NCI-H1092 (cell line): ENCODE measurements around the gene PINK1.
"Not testable (repeated sequence)": the region's sequence is repeated elsewhere in the genome, so short reads cannot be mapped to it uniquely, and the experiment has no call there.

Experiments
- DNase-seq: peaks from one replicate; lab custom pipeline; 2025; lab: John Stamatoyannopoulos, UW

Gene PINK1

DNA sequence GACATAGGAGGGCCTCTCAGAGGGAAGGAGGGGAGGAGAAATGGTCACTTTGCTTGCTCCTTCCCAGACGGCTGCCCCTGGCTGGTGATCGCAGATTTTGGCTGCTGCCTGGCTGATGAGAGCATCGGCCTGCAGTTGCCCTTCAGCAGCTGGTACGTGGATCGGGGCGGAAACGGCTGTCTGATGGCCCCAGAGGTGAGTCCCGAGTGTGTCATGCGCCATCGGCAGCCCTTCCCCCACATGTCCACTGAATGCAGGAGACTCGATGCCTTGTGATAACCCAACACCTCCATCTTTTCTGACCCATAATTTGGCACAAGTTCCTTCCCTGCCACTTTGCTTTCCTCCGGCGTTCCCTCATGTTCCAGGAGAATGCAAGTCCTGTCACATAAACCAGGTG lies 15.2 kb downstream of the PINK1 start:
- no peak for DNase-seq

DNA sequence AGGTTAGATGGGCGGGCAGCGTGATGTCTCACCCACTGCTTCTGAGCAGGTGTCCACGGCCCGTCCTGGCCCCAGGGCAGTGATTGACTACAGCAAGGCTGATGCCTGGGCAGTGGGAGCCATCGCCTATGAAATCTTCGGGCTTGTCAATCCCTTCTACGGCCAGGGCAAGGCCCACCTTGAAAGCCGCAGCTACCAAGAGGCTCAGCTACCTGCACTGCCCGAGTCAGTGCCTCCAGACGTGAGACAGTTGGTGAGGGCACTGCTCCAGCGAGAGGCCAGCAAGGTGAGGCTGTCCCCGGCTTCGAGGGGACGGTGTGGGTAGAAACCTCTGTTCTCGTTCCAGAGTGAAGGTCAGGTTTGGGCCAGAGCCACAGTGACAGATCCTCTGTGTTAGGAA lies 15.7 kb downstream of the PINK1 start:
- DNase-seq = no peak

DNA sequence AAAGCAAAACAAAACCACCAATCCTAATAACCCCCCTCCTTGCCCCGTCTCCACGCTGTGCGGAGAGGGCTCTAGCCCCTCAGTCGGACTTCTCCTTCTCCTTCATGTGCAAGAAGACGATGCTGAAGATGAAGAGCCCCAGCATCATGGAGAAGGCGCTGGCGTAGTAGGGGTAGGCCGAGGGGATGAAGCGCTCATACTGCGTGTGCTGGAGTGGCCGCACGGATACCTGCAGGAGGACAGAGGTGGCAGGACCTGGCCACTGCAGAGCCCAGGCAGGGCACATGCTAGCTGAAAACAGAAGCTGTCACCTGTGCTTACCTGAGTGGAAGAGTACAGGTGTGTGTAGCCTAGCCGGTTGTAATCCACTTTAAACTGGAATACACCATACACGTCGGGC lies 19.0 kb downstream of the PINK1 start:
- no peak for DNase-seq

DNA sequence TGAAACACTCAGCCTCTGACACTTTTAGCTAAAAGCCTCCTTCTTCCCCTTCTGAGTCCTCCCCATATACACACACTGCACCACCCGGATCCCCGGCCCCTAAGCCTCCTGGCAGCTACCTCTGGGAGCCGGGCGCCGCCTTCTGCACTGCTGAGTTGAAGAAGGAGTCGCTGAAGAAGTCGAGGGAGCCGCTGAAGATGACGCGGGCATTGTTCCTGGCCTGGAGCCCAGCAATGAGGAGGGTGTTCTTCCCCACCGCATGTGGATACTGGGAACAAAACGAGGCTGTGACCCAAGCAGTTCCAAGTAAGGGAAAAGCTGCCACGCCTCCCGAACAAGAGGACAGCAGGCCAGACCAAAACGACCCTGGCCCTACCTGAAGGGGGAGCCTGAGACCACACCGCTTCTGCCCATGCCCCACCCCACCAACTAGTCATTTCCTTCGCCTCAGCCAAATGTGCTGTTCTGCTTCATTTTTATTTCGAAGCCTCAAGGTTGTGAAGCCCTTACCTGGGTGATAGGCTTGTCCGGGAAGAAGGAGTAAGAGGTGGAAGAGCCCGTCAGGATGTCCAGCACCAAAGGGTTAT lies 20.9 kb downstream of the PINK1 start:
- DNase-seq = no peak

DNA sequence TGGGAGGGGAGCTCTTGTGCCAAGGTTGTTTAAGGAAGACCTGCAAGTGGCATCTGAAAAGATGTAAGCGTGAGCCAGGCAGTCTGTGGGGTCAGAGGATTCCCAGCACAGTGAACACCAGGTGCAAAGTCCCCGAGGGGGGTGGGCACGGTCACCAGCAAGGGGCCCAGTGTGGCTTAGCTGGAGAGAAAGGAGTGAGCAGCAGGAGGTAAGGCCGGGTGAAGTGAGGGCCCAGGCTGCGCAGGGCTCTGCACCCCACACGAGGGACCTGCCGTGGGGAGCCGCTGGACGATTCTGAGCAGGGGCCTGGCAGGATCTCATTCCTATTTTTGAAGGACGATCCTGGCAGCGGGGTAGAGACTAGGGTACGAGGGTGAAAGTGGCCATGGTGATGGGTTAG lies 23.8 kb downstream of the PINK1 start:
- DNase-seq = no peak

DNA sequence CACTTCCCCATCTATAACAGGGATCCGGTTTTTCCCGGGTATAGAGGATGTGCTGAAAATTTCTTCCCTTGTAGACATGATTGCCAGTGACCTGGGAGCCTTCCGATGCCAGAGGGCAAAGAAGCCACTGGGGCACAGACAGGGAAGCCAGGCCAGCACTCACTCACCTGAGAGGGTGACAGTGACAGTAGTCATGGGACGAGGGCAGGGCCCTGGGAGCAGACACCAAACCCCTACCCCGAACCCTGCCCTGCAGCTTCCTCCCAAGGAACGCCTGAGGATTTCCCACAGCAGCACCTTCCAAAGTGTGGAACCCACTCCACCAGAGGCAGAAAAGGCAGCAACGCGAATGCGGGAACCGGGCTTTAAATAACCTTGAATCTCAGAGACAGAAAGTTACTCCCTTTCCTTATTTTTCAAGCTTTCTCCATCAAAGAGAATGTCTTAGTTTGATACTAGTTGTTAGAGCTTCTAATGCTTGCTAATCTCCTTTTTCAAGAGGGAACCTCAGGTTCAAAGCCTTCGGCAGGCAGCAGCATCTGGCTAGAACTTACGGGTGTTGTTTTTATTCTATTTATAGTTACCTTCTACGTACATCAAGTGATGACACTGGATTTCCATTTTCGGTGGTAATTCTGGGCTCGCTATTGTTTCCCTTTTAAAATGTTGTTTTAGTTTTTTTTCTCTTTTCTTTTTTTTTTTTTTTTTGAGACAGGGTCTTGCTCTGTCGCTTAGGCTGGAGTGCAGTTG lies 25.1 kb downstream of the PINK1 start:
- no peak for DNase-seq

DNA sequence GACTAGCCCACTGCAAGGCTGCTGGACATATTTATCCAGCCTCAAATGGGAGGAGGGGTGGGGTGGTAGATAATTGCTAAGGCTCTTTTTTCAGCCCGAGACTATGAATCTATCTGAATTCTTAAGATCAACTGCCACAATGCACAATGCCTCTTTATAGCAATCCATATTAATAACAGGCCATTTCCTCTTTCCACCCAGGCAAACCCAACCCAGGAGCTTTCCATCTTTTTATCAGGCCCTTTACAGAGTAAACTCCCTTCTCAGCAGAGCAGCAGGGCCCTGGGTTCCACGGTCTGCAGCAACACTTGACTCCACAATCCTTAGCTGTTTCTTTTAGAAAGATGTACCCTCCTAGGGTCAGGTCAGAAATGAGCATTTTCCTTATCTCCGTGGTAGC lies 27.1 kb downstream of the PINK1 start:
- DNase-seq = no peak

DNA sequence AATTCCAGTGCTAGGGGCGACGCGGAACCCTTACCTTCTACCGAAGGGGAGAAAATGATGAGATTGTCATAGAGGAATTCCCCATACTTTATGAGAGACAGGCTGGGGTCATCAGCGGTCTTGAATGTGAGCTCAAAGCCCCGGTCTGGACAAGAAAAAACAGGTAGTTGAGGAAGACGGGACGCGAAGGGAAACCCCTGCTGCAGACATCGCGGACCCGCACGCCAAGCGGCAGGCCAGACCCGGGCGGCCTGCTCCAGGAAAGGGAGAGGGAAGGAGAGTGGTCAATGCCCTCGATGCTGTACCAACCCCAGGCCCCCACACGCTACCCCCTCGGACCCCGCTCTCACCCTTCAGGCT lies 27.6 kb downstream of the PINK1 start:
- no peak for DNase-seq

DNA sequence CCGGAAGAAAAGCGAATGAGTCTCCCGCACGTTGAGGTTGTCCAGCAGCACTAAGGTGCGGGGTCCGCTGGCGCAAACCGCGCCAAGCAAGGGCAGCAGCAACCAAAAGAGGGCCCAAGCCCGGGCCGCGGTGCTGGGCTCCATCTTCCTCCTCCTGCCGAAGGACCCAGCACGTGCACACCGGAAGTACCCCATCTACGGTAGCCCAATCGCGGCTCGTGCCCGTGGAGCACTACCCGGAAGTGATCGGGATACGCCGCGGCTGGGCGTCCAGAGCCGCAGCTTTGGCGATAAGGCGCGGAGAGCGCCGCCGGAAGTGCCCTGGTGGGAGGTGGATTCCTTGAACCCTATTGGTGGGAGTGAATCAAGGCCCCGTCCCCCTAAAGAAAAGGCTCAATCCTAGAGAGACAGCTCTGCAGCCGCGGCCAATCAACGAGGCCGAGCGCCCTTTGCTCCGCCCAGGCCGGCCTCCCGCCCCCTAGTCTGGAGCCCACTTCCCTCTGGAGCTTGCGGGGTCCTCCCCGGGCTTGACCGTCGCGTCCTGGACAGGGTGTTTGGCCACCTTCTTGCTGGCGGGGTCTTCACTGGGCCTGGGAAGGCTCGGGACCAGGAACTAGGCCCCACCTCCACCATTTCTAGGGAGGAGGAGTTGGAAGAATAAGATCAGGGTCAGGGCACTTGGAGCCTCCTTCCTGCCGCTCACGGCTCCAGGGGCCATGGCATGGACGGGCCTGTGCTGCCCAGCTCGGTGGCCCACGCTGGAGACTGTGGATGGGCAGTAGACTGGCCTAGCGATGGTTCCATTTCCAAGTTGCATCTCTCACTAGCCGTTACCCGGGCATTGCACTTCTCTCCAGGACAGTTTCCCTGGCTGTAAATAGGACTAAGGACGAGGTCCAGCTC lies 28.2 kb downstream of the PINK1 start, which contains the start of gene DDOST:
Gene DDOST, minus strand, starts transcription at position 163 of the 903 bp plus-strand sequence. Its CDS starts 19 bp downstream, at position 144.
- peak; percentile 99 for DNase-seq

DNA sequence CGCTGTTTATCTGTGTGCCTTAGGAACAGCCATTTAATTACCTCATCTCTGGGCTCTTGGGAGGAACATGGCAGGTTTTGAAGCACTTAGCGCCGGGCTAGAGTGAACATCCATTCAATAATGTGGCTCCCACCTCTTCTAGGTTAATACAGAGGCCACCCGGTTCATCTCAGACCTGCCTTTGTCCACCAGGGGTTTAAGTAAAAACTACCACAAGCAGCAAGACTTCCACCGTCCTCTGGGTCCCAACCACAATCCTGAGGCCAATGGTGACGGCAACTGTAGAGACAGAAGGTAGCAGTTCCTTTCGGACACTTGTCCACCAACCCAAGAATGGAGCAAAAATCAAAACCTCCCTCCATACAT lies 28.8 kb downstream of the PINK1 start:
- DNase-seq = no peak

DNA sequence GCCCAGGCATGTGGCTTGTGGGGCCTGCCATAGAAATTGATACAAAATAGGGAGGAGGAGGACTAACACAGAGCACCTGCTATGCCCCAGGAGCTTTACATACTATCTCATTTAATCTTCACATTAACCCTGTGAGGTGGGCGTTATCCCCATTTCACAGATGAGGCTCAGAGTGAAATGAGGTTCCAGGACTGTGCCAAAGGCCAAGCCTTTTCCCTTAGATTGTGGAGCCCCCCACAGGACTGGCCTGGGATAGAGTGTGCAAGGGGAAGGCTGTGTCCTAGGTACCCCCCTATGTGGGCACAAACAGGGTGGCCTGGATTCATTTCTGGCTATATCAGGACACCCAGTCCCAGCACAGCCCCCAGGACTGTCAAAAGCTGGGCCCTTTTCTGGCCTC lies 30.1 kb downstream of the PINK1 start:
- DNase-seq = no peak

DNA sequence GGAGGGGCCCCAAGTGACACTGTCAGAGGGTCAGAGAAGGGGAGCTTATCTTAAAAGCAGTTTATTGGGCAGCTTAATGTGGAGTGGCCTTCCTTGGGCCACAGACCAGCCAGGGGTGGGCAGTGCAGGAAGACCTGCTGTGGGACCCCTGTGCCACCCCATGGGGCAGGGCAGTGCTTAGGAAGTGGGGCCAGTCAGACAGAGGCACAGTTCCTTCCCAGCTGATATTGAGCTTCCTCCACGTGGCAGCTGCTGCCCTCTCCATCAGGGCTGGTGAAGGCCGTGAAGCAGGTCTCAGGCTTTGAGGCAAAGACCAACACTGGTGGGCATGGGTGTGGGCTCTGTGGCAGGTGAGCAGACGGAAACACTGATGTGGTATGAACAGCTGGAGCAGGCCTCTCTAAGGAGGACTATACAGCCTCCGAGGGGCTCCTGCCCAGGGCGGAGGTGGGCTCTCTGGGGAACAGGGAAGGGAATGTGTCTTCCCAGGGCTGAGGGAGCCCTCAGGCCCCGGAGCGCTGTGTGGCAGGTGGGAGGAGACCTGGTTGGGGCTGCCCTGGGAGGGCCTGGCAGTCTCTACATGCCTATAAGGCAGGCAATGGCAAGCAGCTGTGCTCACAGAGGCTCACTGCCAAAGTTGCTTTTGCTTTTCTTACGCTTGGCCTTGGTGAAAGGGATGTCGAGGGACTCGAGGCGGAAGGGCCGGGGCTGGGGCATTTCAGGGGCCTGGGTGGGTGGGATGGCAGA lies 30.9 kb downstream of the PINK1 start:
- DNase-seq = no peak

DNA sequence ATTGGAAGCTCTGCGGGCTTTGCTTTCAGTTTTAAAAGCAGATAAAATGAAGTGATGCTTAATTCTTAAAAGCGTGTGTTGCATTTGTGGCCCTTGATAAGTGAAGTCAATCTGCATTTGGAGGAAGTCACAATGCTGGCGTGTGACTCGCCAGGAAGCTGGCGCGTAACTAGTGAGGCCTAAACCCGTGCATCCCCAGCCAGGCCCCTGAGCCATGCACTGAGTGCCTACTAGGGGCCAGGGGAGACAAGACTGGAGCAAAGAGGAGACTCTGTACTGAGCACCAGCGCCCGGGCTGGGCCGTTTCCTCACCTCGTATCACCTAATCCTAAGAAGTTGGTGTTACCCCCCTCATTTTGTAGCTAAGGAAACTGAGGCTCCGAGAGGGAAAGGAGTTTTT lies 32.5 kb downstream of the PINK1 start:
- no peak for DNase-seq

DNA sequence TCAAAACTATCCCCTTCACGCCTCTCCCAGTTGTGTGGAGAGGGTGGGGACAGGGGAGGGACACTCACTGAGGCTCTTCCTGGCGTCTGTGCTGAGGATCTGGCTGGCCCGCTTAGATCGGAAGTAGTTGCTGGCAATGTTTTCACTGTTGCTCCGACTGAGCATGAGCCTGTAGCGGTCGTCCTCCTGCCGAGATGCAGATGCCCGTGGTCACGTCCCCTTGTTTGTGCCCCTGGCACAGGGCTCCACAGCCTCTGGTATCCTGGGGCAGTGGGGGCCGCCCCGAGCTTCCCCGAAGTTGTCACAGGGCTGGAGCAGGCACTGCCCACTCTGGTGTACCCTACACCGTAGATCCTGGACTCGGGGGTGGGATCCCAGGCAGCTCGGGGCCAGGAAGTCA lies 32.9 kb downstream of the PINK1 start:
- no peak for DNase-seq

DNA sequence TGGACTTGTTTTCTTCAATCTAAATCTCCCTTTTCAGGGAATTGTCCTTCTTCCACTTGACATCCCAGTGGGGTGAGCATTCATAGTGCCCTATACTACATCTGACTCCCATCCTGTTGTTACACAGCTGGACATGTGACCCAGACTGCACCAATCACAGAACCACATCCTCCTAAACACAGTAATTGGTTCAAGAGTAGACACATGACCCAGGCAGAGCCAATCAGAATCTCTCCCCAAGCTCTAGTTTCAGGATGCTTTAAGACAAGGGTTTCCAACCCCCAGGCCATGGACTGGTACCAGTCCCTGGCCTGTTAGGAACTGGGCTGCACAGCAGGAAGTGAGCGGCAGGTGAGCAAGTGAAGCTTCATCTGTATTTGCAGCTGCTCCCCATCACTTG lies 33.5 kb downstream of the PINK1 start:
- DNase-seq = no peak

DNA sequence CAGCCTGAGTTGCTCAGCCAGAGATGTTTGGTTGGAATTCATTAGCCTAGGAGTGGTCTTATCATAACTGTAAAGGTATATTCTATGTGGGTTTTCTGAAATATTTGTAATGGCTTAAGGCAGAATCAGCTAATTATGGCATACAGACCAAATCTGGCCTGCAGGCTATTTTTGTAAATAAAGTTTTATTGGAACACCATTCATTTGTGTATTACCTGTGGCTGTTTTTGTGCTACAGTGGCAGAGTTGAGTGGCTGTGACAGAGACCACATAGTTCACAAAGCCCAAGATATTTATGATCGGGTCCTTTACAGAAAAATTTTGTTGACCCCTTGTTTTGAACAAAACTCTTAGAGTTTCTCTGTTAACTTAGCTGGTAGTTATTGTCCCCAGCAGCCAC lies 35.3 kb downstream of the PINK1 start:
- no peak for DNase-seq

DNA sequence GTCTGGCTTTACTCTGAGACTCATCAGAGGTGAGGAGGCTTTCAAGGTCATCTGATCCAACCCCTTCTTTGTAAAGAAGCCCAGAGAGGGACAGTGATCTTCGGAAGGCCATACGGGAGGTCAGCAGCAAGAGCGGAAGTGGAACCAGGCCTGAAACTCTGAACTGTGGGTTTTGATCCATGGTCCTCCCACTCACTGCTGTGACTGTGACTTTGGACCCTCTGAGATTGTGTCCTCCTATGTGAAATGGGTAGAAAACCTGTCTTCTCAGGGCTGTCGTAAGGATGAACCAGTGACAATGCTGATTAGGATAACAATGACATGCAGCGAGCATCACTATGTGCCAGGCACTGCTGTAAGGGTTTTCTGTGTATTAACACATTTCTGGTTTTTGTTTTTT lies 37.7 kb downstream of the PINK1 start:
- no peak for DNase-seq

DNA sequence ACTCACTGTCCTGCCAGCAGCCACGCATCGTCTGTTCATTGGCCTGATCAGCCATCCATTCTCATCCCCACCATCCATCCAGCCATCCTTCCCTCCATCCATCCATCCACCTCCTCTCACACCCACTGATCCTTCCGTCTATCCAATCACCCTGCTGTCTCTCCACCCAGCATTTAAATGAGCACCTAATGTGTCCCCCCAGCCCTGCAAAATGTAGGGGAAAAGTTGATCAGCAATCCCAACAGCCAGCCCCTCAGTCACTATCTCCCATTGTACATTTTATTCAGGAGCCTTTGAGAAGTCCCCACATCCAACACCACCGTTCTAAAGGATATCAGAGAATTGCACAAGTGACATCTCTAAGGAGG lies 39.0 kb downstream of the PINK1 start:
- no peak for DNase-seq

DNA sequence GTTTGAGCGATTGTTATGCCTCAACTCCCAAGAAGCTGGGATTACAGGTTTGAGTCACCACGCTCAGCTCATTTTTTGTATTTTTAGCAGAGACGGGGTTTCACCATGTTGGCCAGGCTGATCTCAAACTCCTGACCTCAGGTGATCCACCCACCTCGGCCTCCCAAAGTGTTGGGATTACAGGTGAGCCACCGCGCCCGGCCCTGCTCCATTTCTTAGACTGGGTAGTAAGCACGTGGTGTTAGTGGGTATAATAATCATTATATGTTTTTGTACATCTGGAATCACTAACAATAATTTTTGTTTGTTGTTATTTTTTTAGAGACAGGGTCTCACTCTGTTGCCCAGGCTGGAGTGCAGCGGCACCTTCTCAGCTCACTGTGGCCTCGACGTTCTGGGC lies 40.4 kb downstream of the PINK1 start:
- DNase-seq = not testable (repeated sequence)

DNA sequence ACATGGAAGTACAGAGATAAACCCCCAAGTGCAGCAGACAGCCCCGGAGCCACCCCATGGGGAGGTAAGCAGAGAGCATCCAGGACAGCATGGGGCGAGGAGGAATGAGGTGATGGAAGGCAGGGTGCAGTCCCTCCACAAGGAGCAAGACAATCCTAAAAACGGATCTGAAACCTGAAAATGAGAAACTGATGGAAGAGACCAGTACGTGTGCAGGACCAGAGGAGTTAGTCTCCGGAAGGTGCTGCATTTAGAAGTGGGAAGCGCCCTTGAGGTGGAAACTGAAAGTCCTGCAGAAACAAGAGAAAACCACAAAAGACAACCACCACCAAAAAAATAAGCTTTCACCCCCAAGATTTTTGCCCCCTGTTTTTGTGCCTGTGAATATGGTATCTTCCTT lies 45.3 kb downstream of the PINK1 start:
- no peak for DNase-seq

DNA sequence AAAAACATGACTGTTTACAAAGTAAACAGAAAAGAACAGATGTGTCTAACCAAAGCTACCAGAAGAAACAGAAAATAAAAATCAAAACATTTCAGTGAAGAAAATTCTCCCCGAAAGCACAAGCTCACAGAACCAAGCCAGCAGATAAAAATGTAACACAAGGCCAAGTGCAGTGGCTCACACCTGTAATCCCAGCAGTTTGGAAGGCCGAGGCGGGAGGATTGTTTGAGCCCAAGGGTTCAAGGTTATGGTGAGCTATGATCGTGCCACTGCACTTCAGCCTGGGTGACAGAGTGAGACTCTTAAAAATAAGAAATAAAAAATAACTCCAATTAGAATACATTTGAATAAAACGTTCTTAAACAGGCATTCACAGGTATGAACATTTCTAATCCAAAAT lies 47.0 kb downstream of the PINK1 start:
- DNase-seq = no peak

DNA sequence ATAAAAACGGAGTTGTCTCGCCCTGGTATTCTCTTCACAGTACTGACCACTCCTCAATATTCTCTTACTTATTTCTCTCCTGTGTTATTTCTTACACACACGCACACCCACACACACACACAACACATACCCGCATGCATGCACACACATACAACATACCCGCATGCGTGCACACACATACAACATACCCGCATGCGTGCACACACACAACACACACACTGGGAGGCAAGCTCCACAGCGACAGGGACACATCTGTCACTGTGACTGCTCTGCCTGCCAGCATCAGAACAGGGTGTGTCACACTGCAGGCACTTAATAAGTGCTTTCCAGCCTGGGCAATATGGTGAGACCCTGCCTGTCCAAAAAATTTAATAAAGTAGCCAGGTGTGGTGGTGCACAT lies 48.7 kb downstream of the PINK1 start:
- no peak for DNase-seq
